Measurements from ENCODE around the gene HOXA3. TPM values are rescaled to one million over a fixed set of nuclear protein-coding genes. Genes with fewer than 3 reads are reported as not detected.

HOXA3 gene
- polyA plus RNA-seq, 1 of the 3 experiments (the other 2 are of a cell fraction), result 0.15 TPM

GRCh38 chr7:27179503-27180430, 27.4 kb upstream of the HOXA3 start:
- 10% methylated on average over 48 of the region's 56 CpGs for WGBS (ENCODE audit: low lambda C conversion rate)
- H3K79me2 ChIP-seq (ENCODE audit: insufficient read depth), result no peaks in the 10 kb centered on the region
- ChIA-PET POLR2A (interaction anchor here (0.7 kb wide), 1 partner anchor 753 kb away, joined by 3 read pairs; no protein-coding TSS in a partner anchor), CTCF (interaction anchor here (0.6 to 12.3 kb wide), 72 partner anchors 10 to 1325 kb away, joined by 3 to 205 read pairs (median 3); partner anchors contain the start of genes EVX1, HOXA11, HOXA13 and HOXA3)
- H4K20me1 ChIP-seq (ENCODE audit: insufficient read depth), result no peaks in the 10 kb centered on the region
- H2AFZ ChIP-seq (ENCODE audit: low read depth), result no peak overlapping the region
- H3K9me2 ChIP-seq, result no peaks in the 10 kb centered on the region
- peak overlapping the region; percentile 5 to 36; a peak in 2 of 4 replicates for H3K4me3 ChIP-seq (ENCODE audit: low read depth in 2 of 2, low read length in 1 of 2)
- H3K4me1 ChIP-seq (ENCODE audit: control insufficient read depth in 1 of 2, insufficient read depth in 2 of 2, low read depth in 1 of 2, low read length in 1 of 2), result peaks cover 4 to 10% of the 10 kb centered on the region in 2 experiments; a peak in 1 of 4 replicates
- H3K27ac ChIP-seq (ENCODE audit: low read depth in 2 of 2, low read length in 1 of 2), result no peak overlapping the region
- peak overlapping the region; percentile 56 for H3K4me2 ChIP-seq
- TF ChIP-seq RCOR1 (IDR thresholded peaks at IDR 0.05; ENCODE audit: low read length) (no peak), GATA2 (CRISPR knock-in tag; IDR thresholded peaks at IDR 0.05) (no peak), ZBTB33 (IDR thresholded peaks at IDR 0.05; ENCODE audit: borderline replicate concordance, low read depth) (no peak), POLR2AphosphoS5 (IDR thresholded peaks at IDR 0.05; ENCODE audit: low read depth, low read length) (no peak), TCF12 (IDR thresholded peaks at IDR 0.05) (no peak), JUND (IDR thresholded peaks at IDR 0.05) (no peak), CTCF (IDR thresholded peaks at IDR 0.05) (peak; percentile 100), EZH2phosphoT487 (IDR thresholded peaks at IDR 0.05; ENCODE audit: borderline replicate concordance, low read depth) (peak; percentile 91), SMC3 (IDR thresholded peaks at IDR 0.05; ENCODE audit: low read depth, low read length) (peak; percentile 37), NFIC (IDR thresholded peaks at IDR 0.05; ENCODE audit: borderline replicate concordance) (no peak), MAX (IDR thresholded peaks at IDR 0.05; ENCODE audit: low read depth) (no peak)
- H3K9ac ChIP-seq, result no peak overlapping the region
- H3K27me3 ChIP-seq (ENCODE audit: insufficient read depth), result peaks cover 97% of the 10 kb centered on the region
- H3K9me3 ChIP-seq, result no peaks in the 10 kb centered on the region
- no peaks in the 10 kb centered on the region for H3F3A ChIP-seq (replicated peaks; ENCODE audit: insufficient read depth)
- DNase-seq, result peak; percentile 93
- H3K36me3 ChIP-seq (replicated peaks in 1 of 2; ENCODE audit: control insufficient read depth in 1 of 2, insufficient read depth in 2 of 2, low read length in 1 of 2), result no peaks in the 10 kb centered on the region

- CTCF ChIA-PET, result interaction anchor here (0.6 to 12.3 kb wide), 51 partner anchors 11 to 1324 kb away, joined by 3 to 205 read pairs (median 4); partner anchors contain the start of genes EVX1, HOXA11, HOXA13 and HOXA3
- Histone ChIP-seq H4K20me1 (ENCODE audit: insufficient read depth) (no peaks in the 10 kb centered on the region), H2AFZ (ENCODE audit: low read depth) (no peak overlapping the region), H3K4me3 (ENCODE audit: low read depth in 2 of 2, low read length in 1 of 2) (no peak overlapping the region), H3K9me3 (no peaks in the 10 kb centered on the region), H3K9me2 (no peaks in the 10 kb centered on the region), H3K4me1 (ENCODE audit: control insufficient read depth in 1 of 2, insufficient read depth in 2 of 2, low read depth in 1 of 2, low read length in 1 of 2) (peaks cover 3 to 7% of the 10 kb centered on the region in 2 experiments; a peak in 1 of 4 replicates), H3K9ac (no peak overlapping the region), H3K27ac (ENCODE audit: low read depth in 2 of 2, low read length in 1 of 2) (no peak overlapping the region), H3K27me3 (ENCODE audit: insufficient read depth) (peaks cover 97% of the 10 kb centered on the region), H3K79me2 (ENCODE audit: insufficient read depth) (no peaks in the 10 kb centered on the region), H3K4me2 (no peak overlapping the region; the same call in 1 of the 2 replicates), H3K36me3 (replicated peaks in 1 of 2; ENCODE audit: control insufficient read depth in 1 of 2, insufficient read depth in 2 of 2, low read length in 1 of 2) (no peaks in the 10 kb centered on the region), H3F3A (replicated peaks; ENCODE audit: insufficient read depth) (no peaks in the 10 kb centered on the region)
- POLR2A ChIA-PET, result no interaction called here
- no peak for DNase-seq
- 39% methylated on average over 14 of the region's 14 CpGs for WGBS (ENCODE audit: low lambda C conversion rate)
- TF ChIP-seq RXRA (IDR thresholded peaks at IDR 0.05; ENCODE audit: borderline replicate concordance, low read depth) (no peak), YY1 (IDR thresholded peaks at IDR 0.05; ENCODE audit: low read depth) (no peak), MEF2A (IDR thresholded peaks at IDR 0.05; ENCODE audit: borderline replicate concordance, low read depth) (no peak), GATA2 (CRISPR knock-in tag; IDR thresholded peaks at IDR 0.05) (no peak), ZBTB33 (IDR thresholded peaks at IDR 0.05; ENCODE audit: borderline replicate concordance, low read depth) (no peak), FOXM1 (IDR thresholded peaks at IDR 0.05; ENCODE audit: low read depth) (no peak), PBX3 (IDR thresholded peaks at IDR 0.05) (no peak), RCOR1 (IDR thresholded peaks at IDR 0.05; ENCODE audit: low read length) (no peak), SIN3A (IDR thresholded peaks at IDR 0.05; ENCODE audit: borderline replicate concordance, low read depth, low read length) (no peak)
These were observed 26.6 kb upstream of the HOXA3 start for GRCh38 chr7:27179030-27179429.
